ENCODE results near the gene MYLK4.

The MYLK4 gene

GRCh38 chr6:2733324-2733723 lies 17.4 kb downstream of the MYLK4 start:
- DNase-seq (ENCODE audit: low read depth): no peak

- no peak for DNase-seq (ENCODE audit: low read depth)
These were observed 18.1 kb downstream of the MYLK4 start for GRCh38 chr6:2732503-2733089.

- DNase-seq (ENCODE audit: low read depth): no peak
These were observed 19.3 kb downstream of the MYLK4 start for GRCh38 chr6:2731281-2731909.

- no peak for DNase-seq (ENCODE audit: low read depth)
These were observed 20.2 kb downstream of the MYLK4 start for GRCh38 chr6:2730353-2731107.

- DNase-seq (ENCODE audit: low read depth): no peak
These were observed 20.8 kb downstream of the MYLK4 start for GRCh38 chr6:2729921-2730320.

GRCh38 chr6:2725999-2726567 lies 24.6 kb downstream of the MYLK4 start:
- no peak for DNase-seq (ENCODE audit: low read depth)

- no peak for DNase-seq (ENCODE audit: low read depth)
These were observed 25.2 kb downstream of the MYLK4 start for GRCh38 chr6:2725364-2725988.

- DNase-seq (ENCODE audit: low read depth): no peak
These were observed 29.5 kb downstream of the MYLK4 start for GRCh38 chr6:2721219-2721618.

GRCh38 chr6:2719093-2719455 lies 31.6 kb downstream of the MYLK4 start:
- no peak for DNase-seq (ENCODE audit: low read depth)

GRCh38 chr6:2718334-2719092 lies 32.2 kb downstream of the MYLK4 start:
- DNase-seq (ENCODE audit: low read depth): no peak

- no peak for DNase-seq (ENCODE audit: low read depth)
These were observed 33.6 kb downstream of the MYLK4 start for GRCh38 chr6:2716936-2717700.

GRCh38 chr6:2715737-2716136 lies 35.0 kb downstream of the MYLK4 start:
- no peak for DNase-seq (ENCODE audit: low read depth)

- no peak for DNase-seq (ENCODE audit: low read depth)
These were observed 36.4 kb downstream of the MYLK4 start for GRCh38 chr6:2714111-2714895.

GRCh38 chr6:2713473-2714110 lies 37.1 kb downstream of the MYLK4 start:
- DNase-seq (ENCODE audit: low read depth): no peak

- DNase-seq (ENCODE audit: low read depth): no peak
These were observed 38.6 kb downstream of the MYLK4 start for GRCh38 chr6:2712102-2712501.

- DNase-seq (ENCODE audit: low read depth): no peak
These were observed 40.3 kb downstream of the MYLK4 start for GRCh38 chr6:2710412-2710811.

- no peak for DNase-seq (ENCODE audit: low read depth)
These were observed 42.3 kb downstream of the MYLK4 start for GRCh38 chr6:2708456-2708855.

- DNase-seq (ENCODE audit: low read depth): no peak
These were observed 44.2 kb downstream of the MYLK4 start for GRCh38 chr6:2706558-2706957.

- DNase-seq (ENCODE audit: low read depth): no peak
These were observed 45.5 kb downstream of the MYLK4 start for GRCh38 chr6:2705256-2705655.

GRCh38 chr6:2697291-2697690 lies 53.4 kb downstream of the MYLK4 start:
- DNase-seq (ENCODE audit: low read depth): no peak

Measured in stimulated activated CD8-positive, alpha-beta memory T cell treated with anti-CD3 and anti-CD28 coated beads, Interleukin-15, amount 100 ng/mL, for 24 hours (primary cell).